Stimulated activated CD4-positive, alpha-beta T cell treated with anti-CD3 and anti-CD28 coated beads, Interleukin-1b, Interleukin-23, amount 100 ng/mL, for 48 hours (primary cell): ENCODE data around the gene ZNF668.
A peak's percentile ranks its signal among the peaks of the same experiment; 100 is the strongest.

Source experiments
- DNase-seq: peaks from one replicate; pipeline ENCODE4 v3.0.0-alpha.2; 2020

Gene ZNF668

DNA sequence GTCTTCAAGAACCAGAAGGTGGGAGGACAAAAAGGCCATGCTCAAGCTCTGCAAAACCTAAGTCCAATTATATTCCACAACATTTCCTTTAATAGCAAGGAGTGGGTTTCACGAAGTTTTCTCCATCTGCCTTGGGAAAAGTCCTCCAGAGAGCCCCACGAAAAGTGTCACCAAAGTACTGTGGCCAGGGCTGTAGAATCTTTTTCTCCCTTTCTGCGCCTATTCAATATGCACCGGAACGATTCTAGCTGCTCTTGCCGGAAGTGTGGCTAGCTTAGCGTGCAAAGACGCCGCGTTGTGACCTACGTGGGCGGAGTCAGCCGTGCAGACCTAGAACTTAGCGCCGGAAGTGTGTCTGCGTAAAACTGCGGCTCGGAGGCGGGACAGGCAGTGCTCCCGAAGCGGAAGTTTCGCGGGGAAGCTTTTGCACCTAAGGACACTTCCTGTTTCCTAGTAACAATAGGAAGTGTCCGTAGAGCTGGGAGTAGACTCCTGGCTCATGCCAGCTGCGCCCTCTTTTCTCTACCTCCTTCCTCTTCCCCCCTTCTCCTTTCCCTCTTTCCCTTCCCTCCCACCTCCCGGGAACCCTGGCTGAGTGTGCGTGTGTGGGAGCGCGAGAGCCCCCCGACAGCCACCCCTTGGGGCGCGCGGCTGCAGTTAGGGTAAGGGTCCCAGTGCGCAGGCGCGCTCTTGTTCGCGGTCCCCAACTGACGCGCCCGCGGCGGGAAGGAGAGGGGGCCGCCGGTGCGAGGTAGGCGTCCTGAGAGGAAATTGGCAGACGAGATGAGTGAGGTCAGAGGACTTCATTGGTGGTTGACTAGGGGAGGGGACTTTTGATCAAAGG lies at the start of gene ZNF668, which contains the start of gene ZNF646:
TSS of gene ZNF668 (minus strand) at position 271 of the 844 bp plus-strand sequence. CDS start 9,781 bp downstream, outside the sequence.
TSS of gene ZNF646 (plus strand) at position 453 of the 844 bp plus-strand sequence. CDS start 1,903 bp downstream, outside the sequence.
- peak; percentile 99 for DNase-seq

DNA sequence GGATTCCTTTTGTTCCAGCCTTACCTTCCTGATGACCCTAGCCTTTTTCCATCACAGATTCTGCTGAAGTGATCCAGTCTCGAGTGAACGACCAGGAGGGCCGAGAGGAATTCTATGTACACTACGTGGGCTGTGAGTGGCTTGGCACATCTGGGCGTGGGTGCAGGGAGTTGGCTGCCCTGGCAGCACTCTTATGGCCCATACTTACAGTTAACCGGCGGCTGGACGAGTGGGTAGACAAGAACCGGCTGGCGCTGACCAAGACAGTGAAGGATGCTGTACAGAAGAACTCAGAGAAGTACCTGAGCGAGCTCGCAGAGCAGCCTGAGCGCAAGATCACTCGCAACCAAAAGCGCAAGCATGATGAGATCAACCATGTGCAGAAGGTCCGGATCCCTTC lies 46.1 kb upstream of the ZNF668 start:
- DNase-seq: no peak

DNA sequence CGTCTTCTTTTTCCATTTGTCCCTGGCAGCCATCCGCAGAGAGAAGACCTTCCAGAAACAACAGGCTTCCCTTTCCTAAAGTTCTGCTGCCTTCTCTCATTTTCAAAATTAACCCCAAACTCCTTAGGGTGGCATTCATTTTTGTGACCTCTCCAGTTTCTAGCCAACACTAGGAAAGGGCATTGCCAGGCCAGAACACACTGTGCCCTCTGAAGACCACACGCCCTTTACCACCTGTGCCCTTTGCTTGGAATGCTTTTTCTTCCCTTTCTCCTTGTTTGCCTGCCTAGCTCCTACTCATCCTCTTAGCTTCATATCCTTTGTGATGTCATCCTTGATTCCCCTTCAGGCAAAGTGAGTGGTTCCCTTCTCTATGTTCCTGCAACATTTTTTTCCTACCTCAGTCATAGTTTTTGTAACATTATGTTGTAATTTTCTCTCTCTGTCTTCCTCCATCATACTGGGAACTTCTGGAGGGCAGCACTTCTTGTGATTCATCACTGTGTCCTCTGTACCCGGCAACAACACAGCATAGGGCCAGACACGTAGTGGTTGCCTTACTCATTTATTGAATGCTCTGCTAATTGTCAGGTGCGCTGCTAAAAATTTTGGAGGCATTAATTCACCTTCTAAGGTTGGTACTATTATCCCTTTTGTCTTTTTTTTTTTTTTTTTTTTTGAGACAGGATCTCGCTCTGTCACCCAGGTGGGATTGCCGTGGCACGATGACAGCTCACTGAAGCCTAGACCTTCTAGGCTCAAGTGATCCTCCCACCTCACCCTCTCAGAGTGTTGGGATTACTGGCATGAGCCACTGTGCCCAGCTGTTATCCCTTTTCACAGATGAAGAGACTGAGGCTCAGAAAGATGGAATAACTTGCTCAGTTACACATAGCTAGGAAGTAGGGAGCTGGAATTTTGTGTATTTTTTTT lies 44.4 kb upstream of the ZNF668 start:
- no peak for DNase-seq

DNA sequence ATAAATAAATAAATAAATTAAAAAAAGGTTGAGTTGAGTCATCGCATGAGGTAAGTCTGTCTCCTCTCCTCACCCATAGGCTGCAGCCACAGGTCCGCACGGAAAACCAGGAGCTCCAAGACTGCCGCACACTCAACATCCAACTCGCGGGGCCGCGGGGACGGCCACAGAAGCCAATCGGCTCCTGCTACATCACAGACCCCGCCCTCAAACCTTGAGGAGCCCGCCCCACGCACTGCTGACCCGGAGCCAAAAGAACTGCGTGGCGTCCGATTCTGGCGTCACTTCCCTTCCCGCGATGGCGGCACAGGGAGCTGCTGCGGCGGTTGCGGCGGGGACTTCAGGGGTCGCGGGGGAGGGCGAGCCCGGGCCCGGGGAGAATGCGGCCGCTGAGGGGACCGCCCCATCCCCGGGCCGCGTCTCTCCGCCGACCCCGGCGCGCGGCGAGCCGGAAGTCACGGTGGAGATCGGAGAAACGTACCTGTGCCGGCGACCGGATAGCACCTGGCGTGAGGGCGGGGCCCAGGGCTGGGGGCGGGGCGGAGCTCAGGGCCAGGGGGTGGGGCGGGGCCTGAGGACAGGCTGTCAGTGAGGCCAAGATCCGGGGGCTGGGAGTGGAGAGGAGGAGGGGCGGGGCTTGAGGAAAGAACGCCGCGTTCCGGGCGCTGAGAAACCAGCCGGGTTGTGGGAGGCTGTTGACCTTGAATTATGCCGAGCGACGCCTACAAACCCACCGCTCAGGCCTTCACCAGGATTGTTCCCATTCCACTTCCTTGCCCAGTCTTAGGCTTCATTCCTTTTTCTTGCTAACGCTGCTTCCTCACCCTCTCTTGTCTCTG lies 43.6 kb upstream of the ZNF668 start, which contains the start of gene KAT8:
TSS of gene KAT8 (plus strand) at position 281 of the 839 bp plus-strand sequence. CDS start at position 299, 18 bp downstream.
- DNase-seq: peak; percentile 98

DNA sequence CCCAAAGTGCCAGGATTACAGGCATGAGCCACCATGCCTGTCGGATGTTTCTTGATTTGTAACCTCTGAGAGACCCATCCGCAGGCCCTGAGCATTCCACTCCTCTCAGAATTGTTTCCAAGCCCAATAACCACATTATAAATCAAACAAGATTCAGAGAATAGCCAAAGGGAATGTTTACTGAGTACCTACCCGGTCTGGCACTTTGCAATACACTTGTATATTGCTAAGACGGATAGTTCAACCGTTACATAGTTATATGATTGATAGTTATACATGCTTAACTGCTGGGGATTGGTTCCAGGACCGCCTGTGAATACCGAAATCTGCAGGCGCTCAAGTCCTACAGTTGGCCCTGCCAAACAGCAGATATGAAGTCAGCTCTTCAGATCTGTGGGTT lies 40.4 kb upstream of the ZNF668 start:
- no peak for DNase-seq

DNA sequence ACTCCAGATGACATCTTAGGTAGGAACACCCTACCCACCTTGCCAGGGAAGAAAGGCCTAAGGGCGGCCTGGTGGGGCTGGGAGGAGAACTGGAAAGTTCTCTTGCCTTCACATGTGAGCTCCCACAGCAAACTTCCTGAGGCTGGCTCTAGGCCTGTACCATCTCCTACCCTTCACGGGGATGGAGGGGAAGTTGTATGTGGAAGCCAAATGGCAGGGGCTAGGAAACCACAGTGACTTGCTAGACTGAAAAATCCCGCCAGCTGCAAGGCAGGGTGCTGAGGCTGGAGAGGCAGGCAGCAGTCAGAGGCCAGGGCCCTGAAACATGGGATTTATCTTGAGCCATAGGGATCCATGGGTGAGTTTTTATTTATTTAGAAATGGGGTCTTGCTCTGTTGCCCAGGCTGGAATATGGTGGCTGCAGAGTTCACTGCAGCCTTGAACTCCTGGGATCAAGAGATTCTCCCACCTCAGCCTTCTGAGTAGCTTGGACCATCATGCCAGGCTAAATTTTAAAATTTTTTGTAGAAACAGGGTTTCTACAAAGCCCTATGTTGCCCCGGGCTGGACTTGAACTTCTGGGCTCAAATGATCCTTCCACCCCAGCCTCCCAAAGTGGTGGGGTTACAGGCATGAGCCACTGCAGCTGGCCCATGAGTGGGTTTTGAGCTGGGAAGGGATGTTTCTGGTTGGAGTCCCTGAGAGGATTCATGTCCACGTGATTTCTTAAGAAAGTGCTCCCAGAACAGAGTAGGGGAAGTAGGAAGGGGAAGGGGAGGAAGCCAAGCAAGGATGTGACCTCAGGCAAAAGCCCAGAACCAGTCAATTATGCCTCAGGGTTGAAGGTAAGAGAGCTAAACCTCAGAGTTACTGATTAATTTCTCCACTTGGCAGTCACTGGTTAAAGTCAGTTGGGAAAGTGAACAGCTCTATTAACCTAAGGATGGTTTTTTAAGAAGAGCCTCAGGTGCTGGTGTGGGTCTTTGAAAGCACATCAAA lies 39.4 kb upstream of the ZNF668 start:
- DNase-seq: no peak

DNA sequence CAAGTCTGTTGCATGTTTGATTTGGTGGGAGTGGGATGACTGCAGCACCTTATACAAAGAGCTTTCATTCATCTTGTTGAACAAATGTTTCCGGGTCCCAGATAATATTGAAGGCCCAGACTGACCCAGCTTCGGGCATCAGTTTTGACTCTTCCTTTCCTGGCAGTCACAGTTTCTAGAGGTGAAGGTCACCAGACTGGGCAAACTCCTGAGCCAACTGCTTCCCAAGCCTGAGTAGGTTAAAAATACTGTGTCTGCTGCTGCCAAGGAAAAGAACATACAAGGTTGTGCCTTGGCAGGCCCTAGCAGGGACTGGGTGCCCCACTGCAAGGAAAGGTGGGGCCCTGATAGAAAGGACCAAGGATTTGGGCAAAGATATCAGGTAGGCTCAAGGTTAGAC lies 38.7 kb upstream of the ZNF668 start:
- DNase-seq: no peak

DNA sequence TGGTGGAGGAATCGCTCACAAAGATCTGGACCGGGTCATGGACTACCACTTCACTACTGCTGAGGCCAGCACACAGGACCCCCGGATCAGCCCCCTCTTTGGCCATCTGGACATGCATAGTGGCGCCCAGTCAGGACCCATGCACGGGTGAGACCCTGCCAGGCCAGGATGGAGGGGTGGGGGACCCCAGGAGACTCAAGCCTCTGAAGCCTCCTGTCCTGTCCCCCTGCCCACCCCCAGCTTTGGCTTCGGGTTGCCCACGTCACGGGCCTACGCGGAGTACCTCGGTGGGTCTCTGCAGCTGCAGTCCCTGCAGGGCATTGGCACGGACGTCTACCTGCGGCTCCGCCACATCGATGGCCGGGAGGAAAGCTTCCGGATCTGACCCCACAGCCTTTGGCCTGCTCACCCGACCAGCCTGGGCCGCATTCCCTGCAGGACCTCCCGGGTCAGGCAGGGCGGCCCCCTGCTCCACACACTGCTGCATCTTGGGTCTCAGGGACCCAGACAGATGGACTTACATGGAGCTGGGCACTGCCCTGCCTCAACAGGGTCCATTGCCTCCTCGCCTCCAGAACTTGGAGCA lies 37.9 kb upstream of the ZNF668 start:
- DNase-seq: no peak

DNA sequence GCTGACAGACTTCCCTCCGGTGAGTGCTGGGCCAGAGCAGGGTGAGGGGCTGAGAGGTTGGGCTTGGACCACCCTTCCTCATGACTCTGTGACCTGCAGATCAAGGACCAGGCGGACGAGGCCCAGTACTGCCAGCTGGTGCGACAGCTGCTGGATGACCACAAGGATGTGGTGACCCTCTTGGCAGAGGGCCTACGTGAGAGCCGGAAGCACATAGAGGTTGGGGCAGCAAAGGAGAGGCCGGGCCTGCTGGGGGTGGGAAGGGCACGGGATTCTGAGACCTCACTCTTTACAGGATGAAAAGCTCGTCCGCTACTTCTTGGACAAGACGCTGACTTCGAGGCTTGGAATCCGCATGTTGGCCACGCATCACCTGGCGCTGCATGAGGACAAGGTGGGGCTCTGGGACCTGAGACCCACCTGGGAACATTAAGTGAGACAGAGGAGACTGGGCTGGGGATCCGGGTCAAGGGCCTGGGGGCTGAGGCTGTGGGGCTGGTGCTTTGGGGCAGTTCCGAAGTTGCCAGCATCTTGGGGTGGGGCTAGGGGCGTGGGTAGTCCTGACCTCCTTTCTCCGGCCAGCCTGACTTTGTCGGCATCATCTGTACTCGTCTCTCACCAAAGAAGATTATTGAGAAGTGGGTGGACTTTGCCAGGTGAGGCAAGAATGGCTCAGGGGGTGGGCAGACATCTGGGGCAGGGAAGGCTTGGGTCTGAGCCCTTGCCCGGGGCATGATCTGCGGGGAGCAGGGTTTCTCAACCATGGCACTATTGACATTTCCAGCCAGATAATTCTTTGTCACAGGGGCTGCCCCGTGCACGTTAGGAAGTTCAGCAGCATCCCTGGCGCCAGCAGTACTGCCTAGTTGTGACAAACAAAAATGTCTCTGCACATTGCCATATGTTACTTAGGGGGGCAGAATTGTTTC lies 36.3 kb upstream of the ZNF668 start:
- no peak for DNase-seq

DNA sequence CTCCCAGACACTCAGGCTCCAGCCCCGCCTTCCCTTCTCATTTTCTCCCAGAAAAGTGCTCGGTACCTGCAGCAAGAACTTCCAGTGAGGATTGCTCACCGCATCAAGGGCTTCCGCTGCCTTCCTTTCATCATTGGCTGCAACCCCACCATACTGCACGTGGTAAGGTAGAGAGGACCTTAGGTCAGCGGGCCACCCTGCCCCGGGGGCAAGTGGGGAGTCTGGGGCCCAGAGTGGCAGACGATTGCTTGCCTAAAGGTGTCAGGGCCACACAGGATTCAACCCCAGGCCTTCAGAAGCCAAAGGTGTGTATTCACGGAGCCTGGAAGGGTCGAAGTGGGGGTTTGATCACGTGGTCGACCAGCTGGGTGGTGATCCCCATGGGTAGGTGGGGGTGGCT lies 35.6 kb upstream of the ZNF668 start:
- DNase-seq: no peak

DNA sequence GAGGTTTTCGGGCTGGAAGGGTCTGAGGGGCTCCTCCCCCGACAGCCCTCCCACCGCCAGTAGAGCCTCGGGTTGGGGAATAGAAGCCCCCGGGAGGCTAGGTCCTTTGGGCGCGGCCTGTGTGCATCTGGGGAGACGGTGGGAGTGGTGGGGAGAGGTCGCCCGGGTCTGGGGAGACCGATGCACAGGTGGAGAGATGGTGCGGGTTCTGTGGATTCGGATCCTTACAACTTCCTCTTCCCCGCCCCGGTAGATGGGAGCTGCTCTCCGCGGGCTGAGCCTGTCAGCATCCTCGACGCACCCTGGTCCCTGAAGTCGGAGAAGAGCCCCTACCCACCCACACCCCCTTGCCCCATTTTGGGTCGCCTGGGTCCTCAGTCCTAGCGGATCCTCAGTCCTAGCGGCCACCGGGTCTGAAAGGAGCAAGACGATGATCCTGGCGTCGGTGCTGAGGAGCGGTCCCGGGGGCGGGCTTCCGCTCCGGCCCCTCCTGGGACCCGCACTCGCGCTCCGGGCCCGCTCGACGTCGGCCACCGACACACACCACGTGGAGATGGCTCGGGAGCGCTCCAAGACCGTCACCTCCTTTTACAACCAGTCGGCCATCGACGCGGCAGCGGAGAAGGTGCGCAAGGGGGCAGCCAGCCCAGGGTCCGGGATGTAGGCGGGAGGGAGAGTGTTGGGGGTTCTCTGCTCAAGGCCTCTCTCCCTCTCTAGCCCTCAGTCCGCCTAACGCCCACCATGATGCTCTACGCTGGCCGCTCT lies 34.9 kb upstream of the ZNF668 start:
- no peak for DNase-seq

DNA sequence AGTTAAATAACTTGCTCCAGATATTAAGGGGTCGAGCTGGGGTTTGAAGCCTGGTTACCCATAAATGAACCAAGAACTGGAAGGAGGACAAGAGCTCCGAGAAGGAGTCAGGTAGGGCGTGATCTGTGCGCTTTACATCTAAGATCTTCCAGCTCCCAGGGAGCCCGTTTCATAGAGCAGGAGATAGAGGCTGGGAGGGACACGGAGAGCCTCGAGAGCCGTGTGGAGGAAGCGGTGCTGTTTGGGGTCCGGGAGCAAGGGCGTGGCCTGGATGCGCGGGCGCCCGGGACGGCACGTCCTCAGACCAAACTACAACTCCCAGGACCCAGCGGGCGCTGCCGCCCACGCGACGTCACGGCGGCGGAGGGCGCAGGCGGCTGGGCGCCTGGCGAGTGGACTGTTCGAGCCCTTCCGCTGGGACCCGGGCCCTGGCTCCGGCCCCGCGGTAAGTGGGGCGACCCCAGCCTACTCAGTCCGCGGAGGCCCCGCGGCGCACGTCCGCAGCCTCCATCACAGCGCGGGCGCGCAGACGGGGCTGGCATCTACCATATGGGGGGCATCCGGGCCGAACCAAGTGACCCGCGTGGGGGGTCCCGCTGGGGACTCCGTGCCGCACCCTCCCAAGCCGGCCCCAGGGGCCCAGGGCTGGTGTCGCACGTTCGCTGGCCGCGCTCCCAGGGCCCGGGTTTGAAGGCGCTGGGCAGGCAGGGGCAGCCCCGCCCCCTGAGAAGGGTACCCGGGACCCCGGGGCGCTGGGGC lies 34.2 kb upstream of the ZNF668 start, which contains the start of gene BCKDK:
TSS of gene BCKDK (plus strand) at position 352 of the 759 bp plus-strand sequence. CDS start 838 bp downstream, outside the sequence.
- peak; percentile 80 for DNase-seq

DNA sequence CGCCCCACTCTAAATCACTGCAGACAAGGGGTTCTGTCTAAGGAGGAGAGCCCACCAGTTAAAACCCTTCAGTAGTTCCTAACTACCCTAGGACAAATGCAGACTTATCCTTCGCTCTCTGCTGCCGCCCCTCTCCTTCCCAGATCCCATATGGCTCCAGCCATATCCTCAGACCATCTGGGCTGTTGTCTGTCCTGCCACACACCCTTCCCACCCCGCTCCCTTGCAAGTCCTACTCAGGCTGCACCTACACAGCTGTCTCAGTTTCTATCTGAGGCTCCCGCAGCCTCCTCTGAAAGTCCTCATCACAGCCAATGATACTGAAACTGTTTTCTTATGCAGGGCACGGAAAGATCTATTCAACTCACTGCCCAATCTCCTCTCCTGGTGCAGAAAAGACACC lies 33.4 kb upstream of the ZNF668 start:
- peak; percentile 65 for DNase-seq

DNA sequence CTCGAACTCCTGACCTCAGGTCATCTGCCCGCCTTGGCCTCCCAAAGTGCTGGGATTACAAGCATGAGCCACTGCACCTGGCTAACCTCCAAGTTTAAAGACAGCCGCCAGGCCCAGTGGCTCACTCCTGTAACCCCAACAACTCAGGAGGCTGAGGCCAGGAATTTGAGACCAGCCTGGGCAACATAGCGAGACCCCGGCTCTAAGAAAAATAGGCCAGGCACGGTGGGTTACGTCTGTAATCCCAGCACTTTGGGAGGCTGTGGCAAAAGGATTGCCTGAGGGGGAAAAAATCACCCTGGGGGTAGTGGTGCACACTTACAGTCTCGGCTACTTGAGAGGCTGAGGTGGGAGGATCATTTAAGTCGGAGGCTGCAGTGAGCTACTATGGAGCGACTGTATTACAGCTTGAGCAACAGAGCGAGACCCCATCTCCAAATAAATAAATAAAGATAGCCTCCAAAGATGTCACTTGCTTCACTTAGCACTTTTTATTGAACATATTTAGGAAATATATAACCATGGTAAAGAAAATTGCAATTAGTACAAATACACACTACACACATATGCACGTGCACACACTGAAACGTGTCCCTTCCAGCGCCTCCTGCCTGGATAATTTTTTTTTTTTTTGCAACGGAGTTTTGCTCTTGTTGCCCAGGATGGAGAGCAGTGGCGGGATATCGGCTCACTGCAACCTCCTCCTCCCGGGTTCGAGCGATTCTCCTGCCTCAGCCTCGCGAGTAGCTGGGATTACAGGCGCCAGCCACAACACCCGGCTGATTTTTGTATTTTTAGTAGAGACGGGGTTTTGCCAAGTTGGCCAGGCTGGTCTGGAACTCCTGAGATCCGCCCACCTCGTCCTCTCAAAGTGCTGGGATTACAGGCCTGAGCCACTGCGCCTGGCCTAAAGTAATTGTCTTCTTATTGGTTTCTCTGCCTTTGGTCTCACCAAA lies 32.7 kb upstream of the ZNF668 start:
- DNase-seq: no peak

DNA sequence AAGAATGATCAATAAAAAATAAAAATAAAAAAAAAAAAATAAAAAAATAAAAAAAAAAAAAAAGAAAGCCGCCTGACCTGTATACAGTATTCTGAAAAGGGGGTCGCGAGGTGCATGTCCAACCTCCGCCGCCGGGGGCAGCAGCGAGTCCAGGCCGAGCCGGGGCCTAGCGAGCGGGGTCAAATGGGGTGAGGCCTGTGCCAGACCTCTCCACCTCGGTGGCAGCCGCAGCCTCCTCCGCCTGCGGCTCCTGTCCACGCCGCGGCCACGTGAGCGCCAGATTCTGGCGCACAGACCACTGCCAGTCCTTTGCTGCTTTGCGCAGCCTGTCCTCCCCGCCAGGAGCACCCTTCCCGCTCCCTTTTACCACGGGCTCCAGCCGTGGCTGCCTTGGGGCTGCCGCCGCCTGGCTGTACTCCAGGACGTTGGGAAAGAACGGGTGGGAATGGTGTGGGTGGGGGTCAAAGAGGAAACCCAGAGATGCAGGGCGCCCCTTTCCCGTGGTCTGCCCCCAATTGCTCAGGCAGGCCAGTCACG lies 31.7 kb upstream of the ZNF668 start:
- DNase-seq: peak; percentile 82
